Endodermal cell (in vitro differentiated cells): ENCODE results near the gene HLCS. TPM values are rescaled to one million over a fixed set of nuclear protein-coding genes. Genes with fewer than 3 reads are reported as not detected.

Experiments
- DNase-seq: peaks from one replicate; pipeline ENCODE4 v3.0.0-alpha.2; 2017
- H3K27ac ChIP-seq: 2 replicates; pipeline ENCODE4 v1.5.1; 2013; ENCODE audit warnings: mild to moderate bottlenecking, low read depth, low read length, moderate library complexity
- H3K27me3 ChIP-seq: 2 replicates; pipeline ENCODE4 v1.6.1; 2013; ENCODE audit warnings: mild to moderate bottlenecking, low read length, moderate library complexity; ENCODE audit not compliant: insufficient read depth, control insufficient read depth, poor library complexity, severe bottlenecking
- H3K36me3 ChIP-seq: 2 replicates; pipeline ENCODE4 v1.7.0; 2013; ENCODE audit warnings: mild to moderate bottlenecking, low read length, moderate library complexity; ENCODE audit not compliant: control insufficient read depth, insufficient read depth
- H3K4me1 ChIP-seq: one replicate; pipeline ENCODE4 v1.7.0; 2013; ENCODE audit warnings: low read length; ENCODE audit not compliant: control insufficient read depth, insufficient read depth
- H3K4me3 ChIP-seq: 2 replicates; pipeline ENCODE4 v1.5.1; 2013; ENCODE audit warnings: mild to moderate bottlenecking, low read length, moderate library complexity
- H3K9ac ChIP-seq: 2 replicates; pipeline ENCODE4 v1.6.1; 2013; ENCODE audit warnings: mild to moderate bottlenecking, low read length, moderate library complexity; ENCODE audit not compliant: poor library complexity, severe bottlenecking; ENCODE audit errors: extremely low read depth
- H3K9me3 ChIP-seq: 2 replicates; pipeline ENCODE4 v1.6.1; 2013; ENCODE audit warnings: mild to moderate bottlenecking, low read length, moderate library complexity; ENCODE audit not compliant: control insufficient read depth
- H3K27ac Mint-ChIP-seq: 2 replicates; pipeline ENCODE4 v1.8.0; 2020; ENCODE audit warnings: mixed read lengths
- H3K27me3 Mint-ChIP-seq: 2 replicates; pipeline ENCODE4 v1.8.0; 2021; ENCODE audit warnings: mild to moderate bottlenecking, mixed read lengths; ENCODE audit not compliant: insufficient read depth
- H3K36me3 Mint-ChIP-seq: 2 replicates; pipeline ENCODE4 v1.8.0; 2020; ENCODE audit warnings: low read depth, mixed read lengths
- H3K4me1 Mint-ChIP-seq: 2 replicates; pipeline ENCODE4 v1.8.0; 2020; ENCODE audit warnings: mixed read lengths
- H3K4me3 Mint-ChIP-seq: 2 replicates; pipeline ENCODE4 v1.8.0; 2020; ENCODE audit warnings: mild to moderate bottlenecking, moderate library complexity, mixed read lengths
- H3K9me3 Mint-ChIP-seq: 2 replicates; pipeline ENCODE4 v1.8.0; 2020; ENCODE audit warnings: mild to moderate bottlenecking, mixed read lengths
- CTCF ChIP-seq: fragments of 200-600 bp; sonication (generic); conservative IDR thresholded peaks from 2 replicates; pipeline ENCODE4 v1.5.0; 2021; ENCODE audit warnings: antibody characterized with exemption, mild to moderate bottlenecking
- WGBS, 2 experiments: methylation state at CpG; one replicate each; pipeline versions ENCODE4 v1.1.5 to v1.1.7; 2013; ENCODE audit warnings: missing lambda C conversion rate in 2 of 2, mixed read lengths in 1 of 2; ENCODE audit not compliant: insufficient coverage in 1 of 2, insufficient read length in 1 of 2; 5-methylcytosine and 5-hydroxymethylcytosine counted together
- total RNA-seq, 2 donors: library from RNA; stranded (reverse); fragmentation: NEBNext Ultra II Directional in 1 of 2; extraction: Animal tissue kit (Norgen Biotek cat#: 25700) in 1 of 2; gene quantifications; 2 replicates in 1 of 2; 3 replicates in 1 of 2; pipeline ENCODE4 v1.2.1, GENCODE V29; 2021

Gene HLCS
- total RNA-seq, 2 donors from 2014 or later = 25.0 to 30.1 TPM

- peaks cover 10% of the 10 kb centered on the region for H3K36me3 Mint-ChIP-seq
- H3K27me3 ChIP-seq = no peaks in the 10 kb centered on the region
- no peak for DNase-seq
- H3K27ac ChIP-seq = no peak overlapping the region
- no peaks in the 10 kb centered on the region for H3K4me1 ChIP-seq
- peaks cover 34% of the 10 kb centered on the region for H3K27me3 Mint-ChIP-seq
- H3K4me1 Mint-ChIP-seq = peaks cover 8% of the 10 kb centered on the region
- WGBS, 2 experiments = 68 to 81% methylated on average over 4 to 6 of the region's 6 CpGs
- H3K9me3 Mint-ChIP-seq = peaks cover 5% of the 10 kb centered on the region
- no peaks in the 10 kb centered on the region for H3K9me3 ChIP-seq
- no peak for TF ChIP-seq CTCF
- no peak overlapping the region for H3K4me3 Mint-ChIP-seq
- H3K4me3 ChIP-seq = no peak overlapping the region
- no peak overlapping the region for H3K9ac ChIP-seq
- no peak overlapping the region for H3K27ac Mint-ChIP-seq
- H3K36me3 ChIP-seq = no peaks in the 10 kb centered on the region
Measured at GRCh38 chr21:36981977-36982700, 15.7 kb upstream of the HLCS start.

- no peak overlapping the region for H3K27ac ChIP-seq
- no peak for DNase-seq
- H3K4me3 ChIP-seq = peak overlapping the region; percentile 69
- H3K9ac ChIP-seq = peak overlapping the region; percentile 30
- H3K4me3 Mint-ChIP-seq = peak overlapping the region; percentile 60
- no peaks in the 10 kb centered on the region for H3K4me1 ChIP-seq
- no peaks in the 10 kb centered on the region for H3K9me3 ChIP-seq
- no peaks in the 10 kb centered on the region for H3K27me3 ChIP-seq
- peaks cover 2% of the 10 kb centered on the region for H3K9me3 Mint-ChIP-seq
- H3K4me1 Mint-ChIP-seq = peaks cover 9% of the 10 kb centered on the region
- no peak overlapping the region for H3K27ac Mint-ChIP-seq
- peaks cover 32% of the 10 kb centered on the region for H3K27me3 Mint-ChIP-seq
- H3K36me3 Mint-ChIP-seq = peaks cover 4% of the 10 kb centered on the region
- TF ChIP-seq CTCF = no peak
- no peaks in the 10 kb centered on the region for H3K36me3 ChIP-seq
- 41 to 53% methylated on average over 2 of the region's 2 CpGs for WGBS, 2 experiments
Measured at GRCh38 chr21:36981049-36981391, 14.6 kb upstream of the HLCS start.

GRCh38 chr21:36980280-36981048 lies 14.0 kb upstream of the HLCS start:
- Mint-ChIP-seq H3K27me3 (peaks cover 32% of the 10 kb centered on the region), H3K4me1 (peaks cover 9% of the 10 kb centered on the region), H3K27ac (no peak overlapping the region), H3K4me3 (peak overlapping the region; percentile 60), H3K36me3 (no peaks in the 10 kb centered on the region), H3K9me3 (no peaks in the 10 kb centered on the region)
- TF ChIP-seq CTCF = peak; percentile 35
- 26% methylated on average over 36 to 53 of the region's 53 CpGs for WGBS, 2 experiments
- peak overlapping the region; percentile 69 for H3K4me3 ChIP-seq
- H3K36me3 ChIP-seq = no peaks in the 10 kb centered on the region
- H3K27me3 ChIP-seq = no peaks in the 10 kb centered on the region
- H3K27ac ChIP-seq = no peak overlapping the region
- no peaks in the 10 kb centered on the region for H3K4me1 ChIP-seq
- peak; percentile 83 for DNase-seq
- no peaks in the 10 kb centered on the region for H3K9me3 ChIP-seq
- H3K9ac ChIP-seq = peak overlapping the region; percentile 30
